H9 (cell line): ENCODE results near the gene ADARB2. TPM values are rescaled to one million over a fixed set of nuclear protein-coding genes. Genes with fewer than 3 reads are reported as not detected.

Source experiments
- DNase-seq: peaks from one replicate; pipeline ENCODE4 v3.0.0-alpha.2; 2017
- H2AFZ ChIP-seq: one replicate; pipeline ENCODE4 v1.6.1; 2013; ENCODE audit warnings: mild to moderate bottlenecking, low read length, control low read depth, moderate library complexity
- H2AK5ac ChIP-seq: 2 replicates; pipeline ENCODE4 v1.6.1; 2013; ENCODE audit warnings: low read length, control low read depth, mixed read lengths; ENCODE audit not compliant: insufficient read length
- H2BK120ac ChIP-seq: one replicate; pipeline ENCODE4 v1.6.1; 2013; ENCODE audit warnings: low read depth, mild to moderate bottlenecking, low read length, control low read depth, inconsistent platforms; ENCODE audit not compliant: poor library complexity, severe bottlenecking
- H2BK12ac ChIP-seq: 2 replicates; pipeline ENCODE4 v1.6.1; 2013; ENCODE audit warnings: low read length, control low read depth, mixed read lengths, low read depth; ENCODE audit not compliant: insufficient read length
- H2BK15ac ChIP-seq: 2 replicates; pipeline ENCODE4 v1.6.1; 2013; ENCODE audit warnings: low read depth, low read length, control low read depth
- H2BK20ac ChIP-seq: one replicate; pipeline ENCODE4 v1.6.1; 2013; ENCODE audit warnings: low read depth, mild to moderate bottlenecking, low read length, control low read depth, inconsistent platforms; ENCODE audit not compliant: poor library complexity, severe bottlenecking
- H2BK5ac ChIP-seq: 2 replicates; pipeline ENCODE4 v1.6.1; 2013; ENCODE audit warnings: low read length, control low read depth, mixed read lengths; ENCODE audit not compliant: insufficient read length
- H3K14ac ChIP-seq: 2 replicates; pipeline ENCODE4 v1.6.1; 2013; ENCODE audit warnings: low read length, control low read depth; ENCODE audit not compliant: insufficient read depth
- H3K18ac ChIP-seq: 2 replicates; pipeline ENCODE4 v1.6.1; 2013; ENCODE audit warnings: low read depth, mild to moderate bottlenecking, mixed read lengths, low read length, control low read depth; ENCODE audit not compliant: insufficient read length
- H3K23ac ChIP-seq: 2 replicates; pipeline ENCODE4 v1.6.1; 2013; ENCODE audit warnings: low read length, control low read depth, mixed read lengths, low read depth; ENCODE audit not compliant: insufficient read length
- H3K23me2 ChIP-seq: 2 replicates; pipeline ENCODE4 v1.6.1; 2013; ENCODE audit warnings: low read depth, mild to moderate bottlenecking, mixed read lengths, low read length, control low read depth; ENCODE audit not compliant: insufficient read length, poor library complexity, severe bottlenecking
- H3K27ac ChIP-seq: 2 replicates; pipeline ENCODE4 v1.5.1; 2013; ENCODE audit warnings: low read length, control low read depth, mixed read lengths, low read depth; ENCODE audit not compliant: insufficient read length
- H3K27me3 ChIP-seq: 2 replicates; pipeline ENCODE4 v1.6.1; 2013; ENCODE audit warnings: low read length, control low read depth, inconsistent platforms; ENCODE audit not compliant: insufficient read depth
- H3K4ac ChIP-seq: 2 replicates; pipeline ENCODE4 v1.6.1; 2013; ENCODE audit warnings: low read depth, mild to moderate bottlenecking, control low read depth, inconsistent platforms, low read length, moderate library complexity
- H3K4me1 ChIP-seq: 2 replicates; pipeline ENCODE4 v1.6.1; 2013; ENCODE audit warnings: low read length, control low read depth, inconsistent platforms; ENCODE audit not compliant: insufficient read depth
- H3K4me2 ChIP-seq: 2 replicates; pipeline ENCODE4 v1.6.1; 2013; ENCODE audit warnings: low read length, control low read depth, mixed read lengths; ENCODE audit not compliant: insufficient read length, insufficient read depth
- H3K56ac ChIP-seq: 2 replicates; pipeline ENCODE4 v1.6.1; 2013; ENCODE audit warnings: low read depth, mild to moderate bottlenecking, mixed read lengths, low read length, control low read depth; ENCODE audit not compliant: insufficient read length
- H3K79me1 ChIP-seq: 2 replicates; pipeline ENCODE4 v1.6.1; 2013; ENCODE audit warnings: low read depth, mild to moderate bottlenecking, moderate library complexity, low read length, control low read depth, inconsistent platforms; ENCODE audit not compliant: insufficient read depth, poor library complexity, severe bottlenecking
- H3K79me2 ChIP-seq: 2 replicates; pipeline ENCODE4 v1.6.1; 2013; ENCODE audit warnings: low read length, control low read depth, inconsistent platforms; ENCODE audit not compliant: insufficient read depth
- H3K9ac ChIP-seq: 2 replicates; pipeline ENCODE4 v1.6.1; 2013; ENCODE audit warnings: low read length, control low read depth, mixed read lengths; ENCODE audit not compliant: insufficient read length; ENCODE audit errors: extremely low read depth
- H3K9me3 ChIP-seq: one replicate; pipeline ENCODE4 v1.6.1; 2013; ENCODE audit warnings: low read depth, low read length, inconsistent platforms; ENCODE audit not compliant: control insufficient read depth
- H3T11ph ChIP-seq: one replicate; pipeline ENCODE4 v1.6.1; 2013; ENCODE audit warnings: mild to moderate bottlenecking, low read length, control low read depth, inconsistent platforms
- H4K20me1 ChIP-seq: one replicate; pipeline ENCODE4 v1.6.1; 2013; ENCODE audit not compliant: control insufficient read depth, insufficient read length, insufficient read depth
- H4K5ac ChIP-seq: 2 replicates; pipeline ENCODE4 v1.6.1; 2013; ENCODE audit warnings: low read depth, mild to moderate bottlenecking, mixed read lengths, low read length, control low read depth; ENCODE audit not compliant: insufficient read length
- H4K8ac ChIP-seq: replicated peaks from 2 replicates; pipeline ENCODE4 v1.6.1; 2013; ENCODE audit warnings: low read length, control low read depth, mixed read lengths, low read depth; ENCODE audit not compliant: insufficient read length
- H4K91ac ChIP-seq: 2 replicates; pipeline ENCODE4 v1.6.1; 2013; ENCODE audit warnings: low read depth, mild to moderate bottlenecking, moderate library complexity, mixed read lengths, low read length, control low read depth; ENCODE audit not compliant: insufficient read length
- H3K27ac Mint-ChIP-seq, 3 experiments: 2 replicates in 2 of 3; 3 replicates in 1 of 3; pipeline ENCODE4 v1.8.0; 2020 to 2021; ENCODE audit warnings: mixed read lengths in 3 of 3, mild to moderate bottlenecking in 1 of 3, moderate library complexity in 1 of 3
- H3K27me3 Mint-ChIP-seq: 2 replicates; pipeline ENCODE4 v1.8.0; 2021; ENCODE audit warnings: low read depth, mild to moderate bottlenecking, moderate library complexity, mixed read lengths
- H3K36me3 Mint-ChIP-seq, 3 experiments: 2 replicates in 2 of 3; 3 replicates in 1 of 3; pipeline ENCODE4 v1.8.0; 2020 to 2021; ENCODE audit warnings: low read depth in 3 of 3, mixed read lengths in 3 of 3; ENCODE audit not compliant: insufficient read depth in 1 of 3
- H3K4me1 Mint-ChIP-seq, 2 experiments: 2 replicates each; pipeline ENCODE4 v1.8.0; 2020; ENCODE audit warnings: mixed read lengths in 2 of 2
- H3K4me3 Mint-ChIP-seq, 2 experiments: 2 replicates in 1 of 2; 3 replicates in 1 of 2; pipeline ENCODE4 v1.8.0; 2020 to 2021; ENCODE audit warnings: mild to moderate bottlenecking in 2 of 2, mixed read lengths in 2 of 2, moderate library complexity in 1 of 2
- H3K9me3 Mint-ChIP-seq, 2 experiments: 2 replicates in 1 of 2; 3 replicates in 1 of 2; pipeline ENCODE4 v1.8.0; 2020; ENCODE audit warnings: mild to moderate bottlenecking in 2 of 2, mixed read lengths in 2 of 2, moderate library complexity in 1 of 2
- CTCF ChIP-seq: fragments of 200-600 bp; sonication (generic); conservative IDR thresholded peaks from 3 replicates; pipeline ENCODE4 v1.8.0; 2021; ENCODE audit warnings: antibody characterized with exemption, mild to moderate bottlenecking
- WGBS: extraction: QIAGEN DNeasy Blood & Tissue Kit; methylation state at CpG from one replicate; pipeline ENCODE4 v1.1.7; 2013; ENCODE audit warnings: missing lambda C conversion rate, low lambda C conversion rate, mixed read lengths; ENCODE audit not compliant: insufficient read length; ENCODE audit errors: extremely low coverage; 5-methylcytosine and 5-hydroxymethylcytosine counted together
- total RNA-seq: library from RNA; stranded (reverse); gene quantifications from 2 replicates; pipeline ENCODE4 v1.2.1, GENCODE V29; 2021

Gene ADARB2
- total RNA-seq, 1 experiment from 2014 or later = 0.87 TPM

GRCh38 chr10:1210667-1211066 lies 526.7 kb downstream of the ADARB2 start:
- Histone ChIP-seq H3K79me1 (no peaks in the 10 kb centered on the region), H3T11ph (no peak overlapping the region), H2BK20ac (no peak overlapping the region), H2AK5ac (no peak overlapping the region), H4K91ac (no peak overlapping the region), H3K27me3 (no peaks in the 10 kb centered on the region), H3K23ac (no peak overlapping the region), H3K14ac (no peak overlapping the region), H2AFZ (no peak overlapping the region), H3K4me1 (no peaks in the 10 kb centered on the region), H2BK12ac (no peak overlapping the region), H4K8ac (no peak overlapping the region), H3K79me2 (no peaks in the 10 kb centered on the region), H4K5ac (no peak overlapping the region), H2BK5ac (no peak overlapping the region), H3K27ac (no peak overlapping the region), H2BK15ac (no peak overlapping the region), H3K9ac (no peak overlapping the region), H3K23me2 (no peaks in the 10 kb centered on the region), H3K4ac (no peak overlapping the region), H4K20me1 (no peaks in the 10 kb centered on the region), H2BK120ac (no peak overlapping the region), H3K56ac (no peak overlapping the region), H3K4me2 (no peak overlapping the region), H3K9me3 (no peaks in the 10 kb centered on the region), H3K18ac (no peak overlapping the region)
- TF ChIP-seq CTCF = no peak
- H3K4me3 Mint-ChIP-seq = no peak overlapping the region
- no peaks in the 10 kb centered on the region for H3K4me1 Mint-ChIP-seq
- H3K9me3 Mint-ChIP-seq = no peaks in the 10 kb centered on the region; a peak in 1 of 5 replicates
- H3K36me3 Mint-ChIP-seq = no peaks in the 10 kb centered on the region; a peak in 1 of 7 replicates
- peak; percentile 19 for DNase-seq
- no peak overlapping the region for H3K27ac Mint-ChIP-seq
- no CpG with 5 or more reads among the region's 14 CpGs for WGBS
- no peaks in the 10 kb centered on the region for H3K27me3 Mint-ChIP-seq
